Liver (tissue), 9 donors: ENCODE results near the gene DHRS3. TPM values are rescaled to one million over a fixed set of nuclear protein-coding genes. Genes with fewer than 3 reads are reported as not detected.
A peak's percentile ranks its signal among the peaks of the same experiment; 100 is the strongest.

Source experiments
- DNase-seq: peaks from one replicate; pipeline ENCODE4 v3.0.0-alpha.2; 2017; ENCODE audit warnings: low spot score
- H3K27ac ChIP-seq, 2 donors: one replicate each; pipeline ENCODE4 v1.7.0; 2013; ENCODE audit warnings: inconsistent platforms in 2 of 2, low read length in 2 of 2, control low read depth in 1 of 2, low read depth in 1 of 2, mild to moderate bottlenecking in 1 of 2
- H3K27me3 ChIP-seq, 4 donors: one replicate each; pipeline versions ENCODE4 v1.6.1 to v1.7.0; 2013; ENCODE audit warnings: low read length in 3 of 4, inconsistent platforms in 1 of 4, mild to moderate bottlenecking in 1 of 4, moderate library complexity in 1 of 4; ENCODE audit not compliant: control insufficient read depth in 4 of 4, insufficient read depth in 4 of 4
- H3K36me3 ChIP-seq, 4 donors: one replicate each; pipeline versions ENCODE4 v1.6.1 to v1.7.0; 2013; ENCODE audit warnings: low read length in 3 of 4, mild to moderate bottlenecking in 3 of 4, low read depth in 1 of 4, moderate library complexity in 1 of 4; ENCODE audit not compliant: control insufficient read depth in 4 of 4, insufficient read depth in 3 of 4
- H3K4me1 ChIP-seq, 4 donors: one replicate each; pipeline versions ENCODE4 v1.6.1 to v1.7.0; 2013; ENCODE audit warnings: low read length in 3 of 4, mild to moderate bottlenecking in 3 of 4, moderate library complexity in 1 of 4; ENCODE audit not compliant: control insufficient read depth in 4 of 4, insufficient read depth in 4 of 4
- H3K4me3 ChIP-seq, 3 donors: one replicate each; pipeline versions ENCODE4 v1.6.1 to v1.7.0; 2013; ENCODE audit warnings: low read length in 3 of 3, control low read depth in 1 of 3, low read depth in 1 of 3, mild to moderate bottlenecking in 1 of 3
- H3K9ac ChIP-seq, 2 donors: one replicate each; pipeline ENCODE4 v1.7.0; 2013; ENCODE audit warnings: low read length in 2 of 2, mild to moderate bottlenecking in 2 of 2, moderate library complexity in 2 of 2, control low read depth in 1 of 2, low read depth in 1 of 2
- H3K9me3 ChIP-seq, 4 donors: one replicate each; pipeline versions ENCODE4 v1.6.1 to v1.7.0; 2013; ENCODE audit warnings: low read length in 3 of 4; ENCODE audit not compliant: control insufficient read depth in 4 of 4
- FOXA1 ChIP-seq: IDR thresholded peaks from 2 replicates; pipeline ENCODE4 v1.6.1; 2016; ENCODE audit warnings: antibody characterized with exemption
- FOXA2 ChIP-seq: IDR thresholded peaks from 2 replicates; pipeline ENCODE4 v1.6.1; 2016; ENCODE audit warnings: antibody characterized with exemption
- GABPA ChIP-seq, 2 donors: IDR thresholded peaks in 1 of 2; conservative IDR thresholded peaks in 1 of 2; 2 replicates each; pipeline ENCODE4 v1.6.1; 2016; ENCODE audit warnings: antibody characterized with exemption in 2 of 2, mild to moderate bottlenecking in 1 of 2, moderate library complexity in 1 of 2
- HNF4A ChIP-seq, 2 donors: conservative IDR thresholded peaks; 2 replicates each; pipeline ENCODE4 v1.6.1; 2016; ENCODE audit warnings: antibody characterized with exemption in 2 of 2, mild to moderate bottlenecking in 2 of 2
- HNF4G ChIP-seq: IDR thresholded peaks from 2 replicates; pipeline ENCODE4 v1.6.1; 2016; ENCODE audit warnings: antibody characterized with exemption
- NR2F2 ChIP-seq: IDR thresholded peaks from 2 replicates; pipeline ENCODE4 v1.6.1; 2016; ENCODE audit warnings: antibody characterized with exemption
- RAD21 ChIP-seq, 2 donors: IDR thresholded peaks; 2 replicates each; pipeline ENCODE4 v1.6.1; 2016; ENCODE audit warnings: antibody characterized with exemption in 2 of 2, mild to moderate bottlenecking in 2 of 2
- RXRA ChIP-seq, 2 donors: IDR thresholded peaks; 2 replicates each; pipeline ENCODE4 v1.6.1; 2017 to 2018; ENCODE audit warnings: antibody characterized with exemption in 2 of 2, mild to moderate bottlenecking in 1 of 2
- SP1 ChIP-seq: IDR thresholded peaks from 2 replicates; pipeline ENCODE4 v1.6.1; 2018; ENCODE audit warnings: antibody characterized with exemption, mild to moderate bottlenecking
- WGBS: extraction: QIAGEN DNeasy Blood & Tissue Kit; methylation state at CpG from one replicate; pipeline ENCODE4 v1.1.7; 2013; 5-methylcytosine and 5-hydroxymethylcytosine counted together
- polyA plus RNA-seq, 2 donors: library from polyadenylated mRNA; stranded (reverse) in 1 of 2; unstranded in 1 of 2; fragments of 200-250 nt in 1 of 2; fragments of >200 nt in 1 of 2; fragmentation: Nextera tagmentation in 1 of 2; extraction: Ambion mirVana in 1 of 2; gene quantifications; one replicate each; pipeline versions ENCODE4 v1.2.1 to v1.2.3, GENCODE V29; 2013 to 2015
- total RNA-seq, 2 donors: library from RNA; depleted of rRNA; stranded (reverse); fragments of >200 nt; gene quantifications; one replicate each; pipeline ENCODE4 v1.2.3, GENCODE V29; 2014
- TF ChIP-seq, protein P1 (sequence below): IDR thresholded peaks from 2 replicates; pipeline ENCODE4 v1.6.1; 2016; ENCODE audit warnings: antibody characterized with exemption
- TF ChIP-seq, protein P2 (sequence below): IDR thresholded peaks from 2 replicates; pipeline ENCODE4 v1.6.1; 2016; ENCODE audit warnings: antibody characterized with exemption, mild to moderate bottlenecking
- TF ChIP-seq, protein P3 (sequence below): IDR thresholded peaks from 2 replicates; pipeline ENCODE4 v1.6.1; 2016; ENCODE audit warnings: antibody characterized with exemption
- donor health status: healthy.
- donor health status: healthy.
- donor health status: healthy.
- donor health status: healthy.
- donor health status: healthy.

The DHRS3 gene
- total and polyA plus RNA-seq, 4 donors, result 62.6 to 185 (median 158) TPM

DNA sequence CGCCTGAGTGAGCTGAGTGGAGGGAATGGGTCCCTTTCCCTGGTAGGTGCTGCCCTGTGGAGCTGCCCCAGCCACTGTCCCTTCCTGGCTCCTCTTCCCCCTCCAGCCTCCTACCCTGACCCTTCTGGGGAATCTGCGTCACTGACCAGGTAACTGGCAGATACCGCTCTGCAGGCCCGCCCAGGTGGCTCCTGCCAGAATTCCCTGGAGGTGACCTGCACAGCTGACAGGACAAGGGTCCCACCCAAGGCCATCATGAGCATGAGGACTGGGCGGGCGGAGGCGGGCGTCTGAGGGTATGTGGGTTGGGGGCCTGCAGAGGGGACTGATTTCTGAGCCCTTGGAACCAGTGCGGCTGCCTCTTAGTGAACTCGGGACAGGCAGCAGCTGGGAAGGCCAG, 32.5 kb downstream of the DHRS3 start:
- TF ChIP-seq RXRA (IDR thresholded peaks at IDR 0.05) (peak in 1 of 2 donors; percentile 16), HNF4A (conservative IDR thresholded peaks at IDR 0.05) (no peak)
- TF ChIP-seq, protein P1, sequence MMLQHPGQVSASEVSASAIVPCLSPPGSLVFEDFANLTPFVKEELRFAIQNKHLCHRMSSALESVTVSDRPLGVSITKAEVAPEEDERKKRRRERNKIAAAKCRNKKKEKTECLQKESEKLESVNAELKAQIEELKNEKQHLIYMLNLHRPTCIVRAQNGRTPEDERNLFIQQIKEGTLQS, result no peak
- Histone ChIP-seq H3K27me3 (no peaks in the 10 kb centered on the region), H3K36me3 (peaks cover 2 to 23% (median 12%) of the 10 kb centered on the region in 4 donors), H3K9me3 (no peaks in the 10 kb centered on the region), H3K27ac (no peak overlapping the region), H3K9ac (no peak overlapping the region), H3K4me1 (peaks cover 0 to under 1% (median 0%) of the 10 kb centered on the region in 4 donors), H3K4me3 (no peak overlapping the region)
- 85% methylated on average over 10 of the region's 10 CpGs for WGBS
- DNase-seq, result no peak

DNA sequence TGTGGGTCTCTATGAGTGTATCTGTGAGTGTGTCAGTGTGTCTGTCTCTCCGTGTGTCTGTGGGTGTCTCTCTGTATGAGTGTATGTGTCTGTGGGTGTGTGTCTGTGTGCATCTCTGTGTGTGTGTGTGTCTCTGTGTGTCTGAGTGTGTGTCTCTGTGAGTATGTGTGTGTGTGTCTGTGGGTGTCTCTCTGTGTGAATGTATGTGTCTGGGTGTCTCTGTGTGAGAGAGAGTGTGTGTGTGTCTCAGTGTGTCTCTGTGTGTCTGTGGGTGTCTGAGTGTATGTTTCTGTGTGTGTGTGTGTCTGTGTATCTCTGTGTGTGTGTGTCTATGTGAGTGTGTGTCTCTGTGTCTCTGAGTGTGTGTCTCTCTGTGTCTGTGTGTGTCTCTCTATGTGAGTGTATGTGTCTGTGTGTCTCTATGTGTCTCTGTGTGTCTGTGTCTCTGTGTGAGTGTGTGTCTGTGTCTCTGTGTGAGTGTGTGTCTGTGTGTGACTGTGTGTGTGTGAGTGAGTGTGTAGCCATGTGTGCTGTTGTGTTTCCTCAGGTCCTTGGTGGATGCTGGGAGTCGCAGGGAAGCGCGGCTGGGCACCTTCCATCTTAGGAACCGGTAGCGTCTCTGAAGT, 33.0 kb downstream of the DHRS3 start:
- H3K36me3 ChIP-seq, result peaks cover 2 to 25% (median 17%) of the 10 kb centered on the region in 4 donors
- TF ChIP-seq SP1 (no peak), NR2F2 (no peak), HNF4G (no peak), FOXA2 (no peak)
- TF ChIP-seq, protein P1, result no peak
- TF ChIP-seq, protein P2, sequence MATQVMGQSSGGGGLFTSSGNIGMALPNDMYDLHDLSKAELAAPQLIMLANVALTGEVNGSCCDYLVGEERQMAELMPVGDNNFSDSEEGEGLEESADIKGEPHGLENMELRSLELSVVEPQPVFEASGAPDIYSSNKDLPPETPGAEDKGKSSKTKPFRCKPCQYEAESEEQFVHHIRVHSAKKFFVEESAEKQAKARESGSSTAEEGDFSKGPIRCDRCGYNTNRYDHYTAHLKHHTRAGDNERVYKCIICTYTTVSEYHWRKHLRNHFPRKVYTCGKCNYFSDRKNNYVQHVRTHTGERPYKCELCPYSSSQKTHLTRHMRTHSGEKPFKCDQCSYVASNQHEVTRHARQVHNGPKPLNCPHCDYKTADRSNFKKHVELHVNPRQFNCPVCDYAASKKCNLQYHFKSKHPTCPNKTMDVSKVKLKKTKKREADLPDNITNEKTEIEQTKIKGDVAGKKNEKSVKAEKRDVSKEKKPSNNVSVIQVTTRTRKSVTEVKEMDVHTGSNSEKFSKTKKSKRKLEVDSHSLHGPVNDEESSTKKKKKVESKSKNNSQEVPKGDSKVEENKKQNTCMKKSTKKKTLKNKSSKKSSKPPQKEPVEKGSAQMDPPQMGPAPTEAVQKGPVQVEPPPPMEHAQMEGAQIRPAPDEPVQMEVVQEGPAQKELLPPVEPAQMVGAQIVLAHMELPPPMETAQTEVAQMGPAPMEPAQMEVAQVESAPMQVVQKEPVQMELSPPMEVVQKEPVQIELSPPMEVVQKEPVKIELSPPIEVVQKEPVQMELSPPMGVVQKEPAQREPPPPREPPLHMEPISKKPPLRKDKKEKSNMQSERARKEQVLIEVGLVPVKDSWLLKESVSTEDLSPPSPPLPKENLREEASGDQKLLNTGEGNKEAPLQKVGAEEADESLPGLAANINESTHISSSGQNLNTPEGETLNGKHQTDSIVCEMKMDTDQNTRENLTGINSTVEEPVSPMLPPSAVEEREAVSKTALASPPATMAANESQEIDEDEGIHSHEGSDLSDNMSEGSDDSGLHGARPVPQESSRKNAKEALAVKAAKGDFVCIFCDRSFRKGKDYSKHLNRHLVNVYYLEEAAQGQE, result no peak
- no peak for DNase-seq
- H3K27me3 ChIP-seq, result no peaks in the 10 kb centered on the region
- no peak overlapping the region for H3K4me3 ChIP-seq
- no peak overlapping the region for H3K9ac ChIP-seq
- H3K9me3 ChIP-seq, result no peaks in the 10 kb centered on the region
- H3K4me1 ChIP-seq, result no peaks in the 10 kb centered on the region
- 90% methylated on average over 6 of the region's 6 CpGs for whole genome bisulfite sequencing
- no peak overlapping the region for H3K27ac ChIP-seq

DNA sequence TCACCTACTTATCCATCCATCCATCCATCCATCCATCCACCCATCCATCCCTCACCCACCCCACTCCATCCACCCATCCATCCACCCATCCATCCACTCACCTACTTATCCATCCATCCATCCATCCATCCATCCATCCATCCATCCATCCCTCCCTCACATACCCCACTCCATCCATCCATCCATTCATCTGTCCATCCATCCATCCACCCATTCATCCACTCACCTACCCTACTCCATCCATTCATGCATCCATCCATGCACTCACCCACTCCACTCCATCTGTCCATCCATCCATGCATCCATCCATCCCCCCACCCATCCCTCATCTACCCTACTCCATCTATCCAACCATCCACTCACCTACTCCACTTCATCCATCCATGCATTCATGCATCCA, 34.5 kb downstream of the DHRS3 start:
- Histone ChIP-seq H3K9me3 (no peaks in the 10 kb centered on the region), H3K27me3 (no peaks in the 10 kb centered on the region), H3K9ac (no peak overlapping the region), H3K4me3 (no peak overlapping the region), H3K4me1 (no peaks in the 10 kb centered on the region), H3K36me3 (peaks cover 8 to 33% (median 27%) of the 10 kb centered on the region in 4 donors), H3K27ac (no peak overlapping the region)
- no peak for DNase-seq
- TF ChIP-seq FOXA2 (no peak), HNF4G (no peak), FOXA1 (no peak), GABPA (IDR thresholded peaks at IDR 0.05 in 1 of 2, conservative IDR thresholded peaks at IDR 0.05 in 1 of 2) (no peak), HNF4A (conservative IDR thresholded peaks at IDR 0.05) (no peak), RAD21 (IDR thresholded peaks at IDR 0.05) (no peak)
- TF ChIP-seq, protein P3, sequence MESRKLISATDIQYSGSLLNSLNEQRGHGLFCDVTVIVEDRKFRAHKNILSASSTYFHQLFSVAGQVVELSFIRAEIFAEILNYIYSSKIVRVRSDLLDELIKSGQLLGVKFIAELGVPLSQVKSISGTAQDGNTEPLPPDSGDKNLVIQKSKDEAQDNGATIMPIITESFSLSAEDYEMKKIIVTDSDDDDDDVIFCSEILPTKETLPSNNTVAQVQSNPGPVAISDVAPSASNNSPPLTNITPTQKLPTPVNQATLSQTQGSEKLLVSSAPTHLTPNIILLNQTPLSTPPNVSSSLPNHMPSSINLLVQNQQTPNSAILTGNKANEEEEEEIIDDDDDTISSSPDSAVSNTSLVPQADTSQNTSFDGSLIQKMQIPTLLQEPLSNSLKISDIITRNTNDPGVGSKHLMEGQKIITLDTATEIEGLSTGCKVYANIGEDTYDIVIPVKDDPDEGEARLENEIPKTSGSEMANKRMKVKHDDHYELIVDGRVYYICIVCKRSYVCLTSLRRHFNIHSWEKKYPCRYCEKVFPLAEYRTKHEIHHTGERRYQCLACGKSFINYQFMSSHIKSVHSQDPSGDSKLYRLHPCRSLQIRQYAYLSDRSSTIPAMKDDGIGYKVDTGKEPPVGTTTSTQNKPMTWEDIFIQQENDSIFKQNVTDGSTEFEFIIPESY, result no peak
